ENCODE data around the gene ERMAP. TPM values are rescaled to one million over a fixed set of nuclear protein-coding genes. Genes with fewer than 3 reads are reported as not detected.
A peak's percentile ranks its signal among the peaks of the same experiment; 100 is the strongest.

The ERMAP gene, protein sequence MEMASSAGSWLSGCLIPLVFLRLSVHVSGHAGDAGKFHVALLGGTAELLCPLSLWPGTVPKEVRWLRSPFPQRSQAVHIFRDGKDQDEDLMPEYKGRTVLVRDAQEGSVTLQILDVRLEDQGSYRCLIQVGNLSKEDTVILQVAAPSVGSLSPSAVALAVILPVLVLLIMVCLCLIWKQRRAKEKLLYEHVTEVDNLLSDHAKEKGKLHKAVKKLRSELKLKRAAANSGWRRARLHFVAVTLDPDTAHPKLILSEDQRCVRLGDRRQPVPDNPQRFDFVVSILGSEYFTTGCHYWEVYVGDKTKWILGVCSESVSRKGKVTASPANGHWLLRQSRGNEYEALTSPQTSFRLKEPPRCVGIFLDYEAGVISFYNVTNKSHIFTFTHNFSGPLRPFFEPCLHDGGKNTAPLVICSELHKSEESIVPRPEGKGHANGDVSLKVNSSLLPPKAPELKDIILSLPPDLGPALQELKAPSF
- 2.1 and 20.1 TPM in 2 replicates for total RNA-seq (2014; rRNA removed; shearing (Covaris generic); ENCODE audit: low replicate concordance)

GRCh38 chr1:42816585-42817439 is at the start of gene ERMAP, which contains the start of gene SVBP:
ERMAP (plus strand) TSS chr1:42817122; CDS start chr1:42830449, 13,327 bp downstream.
SVBP (minus strand) TSS chr1:42817397; CDS start chr1:42816544, 853 bp downstream.
- in situ Hi-C loops (cut with HindIII; ENCODE audit: low pct_unique_long_range_greater_than_20kb, low sequenced_read_pairs) = no loop called here
- peak; percentile 91 for DNase-seq (ENCODE audit: low read depth)

- no peak for DNase-seq (ENCODE audit: low read depth)
- in situ Hi-C loops (cut with HindIII; ENCODE audit: low pct_unique_long_range_greater_than_20kb, low sequenced_read_pairs) = no loop called here
Measured at GRCh38 chr1:42767510-42768000, 49.4 kb upstream of the ERMAP start.

- no peak for DNase-seq (ENCODE audit: low read depth)
- in situ Hi-C loops (cut with HindIII; ENCODE audit: low pct_unique_long_range_greater_than_20kb, low sequenced_read_pairs) = no loop called here
Measured at GRCh38 chr1:42768172-42768571, 48.8 kb upstream of the ERMAP start.

- in situ Hi-C loops (cut with HindIII; ENCODE audit: low pct_unique_long_range_greater_than_20kb, low sequenced_read_pairs) = no loop called here
- DNase-seq (ENCODE audit: low read depth) = no peak
Measured at GRCh38 chr1:42769811-42770210, 47.1 kb upstream of the ERMAP start.

DNA sequence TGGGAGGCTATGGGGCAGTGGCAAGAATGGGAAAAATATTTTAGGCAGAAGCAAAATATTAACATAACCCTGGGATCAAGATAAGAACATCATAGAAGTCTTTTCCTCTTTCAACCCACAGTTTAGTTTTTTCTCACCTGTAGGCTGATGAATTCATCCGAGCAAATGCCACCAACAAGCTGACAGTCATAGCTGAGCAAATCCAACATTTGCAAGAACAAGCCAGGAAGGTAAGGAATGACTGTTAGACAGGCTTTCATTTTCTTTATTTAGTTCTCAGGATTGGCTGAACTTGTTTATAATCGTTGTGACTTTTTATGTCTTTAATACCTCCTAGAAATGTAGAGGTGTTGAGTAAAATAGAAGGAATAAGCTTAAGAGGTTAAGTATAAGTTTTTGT is 43.5 kb upstream of the ERMAP start:
- DNase-seq (ENCODE audit: low read depth) = no peak
- in situ Hi-C loops (cut with HindIII; ENCODE audit: low pct_unique_long_range_greater_than_20kb, low sequenced_read_pairs) = no loop called here

- no peak for DNase-seq (ENCODE audit: low read depth)
- in situ Hi-C loops (cut with HindIII; ENCODE audit: low pct_unique_long_range_greater_than_20kb, low sequenced_read_pairs) = no loop called here
Measured at GRCh38 chr1:42774928-42775526, 41.9 kb upstream of the ERMAP start.

- no peak for DNase-seq (ENCODE audit: low read depth)
- in situ Hi-C loops (cut with HindIII; ENCODE audit: low pct_unique_long_range_greater_than_20kb, low sequenced_read_pairs) = no loop called here
Measured at GRCh38 chr1:42776502-42776901, 40.4 kb upstream of the ERMAP start.

DNA sequence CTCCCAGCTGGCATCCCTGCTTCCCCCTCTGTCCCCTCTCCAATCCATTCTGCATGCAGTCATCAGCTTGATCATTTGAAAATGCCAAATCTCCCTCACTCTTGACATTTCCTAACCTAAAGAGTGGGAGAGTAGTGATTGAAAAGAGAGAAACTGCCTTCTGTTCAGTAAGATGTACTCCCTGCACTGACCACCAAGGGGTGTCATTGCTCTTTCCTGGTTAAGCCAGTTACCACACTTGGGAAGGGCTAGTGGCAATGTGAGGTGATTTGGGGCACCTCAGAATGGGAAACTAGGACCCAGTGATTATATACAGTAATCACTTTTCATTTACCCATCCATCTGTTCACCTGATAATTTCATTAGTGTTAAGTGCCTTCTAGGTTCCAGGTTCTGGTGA is 39.1 kb upstream of the ERMAP start:
- DNase-seq (ENCODE audit: low read depth) = peak; percentile 19
- in situ Hi-C loops (cut with HindIII; ENCODE audit: low pct_unique_long_range_greater_than_20kb, low sequenced_read_pairs) = no loop called here

DNA sequence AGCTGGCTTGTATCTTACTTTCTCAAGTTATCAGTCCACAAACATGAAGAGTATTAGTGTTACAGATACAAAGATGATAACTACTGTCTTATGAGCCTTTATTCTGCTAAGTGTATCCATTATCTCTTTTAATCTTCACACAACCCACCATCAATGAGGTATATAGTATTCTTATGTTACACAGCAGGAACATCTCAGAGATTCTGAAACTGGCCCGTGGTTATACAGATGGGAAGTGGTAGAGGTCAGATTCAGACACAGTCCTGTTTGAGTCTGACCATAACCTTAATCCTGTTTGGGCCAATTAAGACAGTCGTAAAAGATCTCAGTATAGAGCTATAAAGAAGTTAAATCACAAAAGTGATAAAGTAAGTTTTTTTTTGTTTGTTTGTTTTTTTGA is 37.2 kb upstream of the ERMAP start:
- in situ Hi-C loops (cut with HindIII; ENCODE audit: low pct_unique_long_range_greater_than_20kb, low sequenced_read_pairs) = no loop called here
- DNase-seq (ENCODE audit: low read depth) = no peak

DNA sequence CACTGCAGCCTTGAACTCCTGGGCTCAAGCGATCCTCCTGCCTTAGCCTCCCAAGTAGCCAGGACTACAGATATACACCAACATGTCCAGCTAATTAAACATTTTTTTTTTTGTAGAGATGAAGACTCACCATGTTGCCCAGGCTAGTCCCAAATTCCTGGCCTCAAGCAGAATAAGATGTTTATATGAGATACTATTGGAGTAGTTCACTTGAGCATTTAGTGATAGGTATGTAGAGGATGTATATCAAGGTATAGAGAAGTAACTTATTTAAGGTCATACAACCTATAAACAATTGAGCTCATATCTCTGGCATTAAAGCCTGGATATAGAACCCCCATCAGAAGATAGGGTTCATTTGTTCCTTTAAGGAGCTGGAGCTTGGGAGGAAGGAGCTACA is 36.7 kb upstream of the ERMAP start:
- in situ Hi-C loops (cut with HindIII; ENCODE audit: low pct_unique_long_range_greater_than_20kb, low sequenced_read_pairs) = no loop called here
- no peak for DNase-seq (ENCODE audit: low read depth)

DNA sequence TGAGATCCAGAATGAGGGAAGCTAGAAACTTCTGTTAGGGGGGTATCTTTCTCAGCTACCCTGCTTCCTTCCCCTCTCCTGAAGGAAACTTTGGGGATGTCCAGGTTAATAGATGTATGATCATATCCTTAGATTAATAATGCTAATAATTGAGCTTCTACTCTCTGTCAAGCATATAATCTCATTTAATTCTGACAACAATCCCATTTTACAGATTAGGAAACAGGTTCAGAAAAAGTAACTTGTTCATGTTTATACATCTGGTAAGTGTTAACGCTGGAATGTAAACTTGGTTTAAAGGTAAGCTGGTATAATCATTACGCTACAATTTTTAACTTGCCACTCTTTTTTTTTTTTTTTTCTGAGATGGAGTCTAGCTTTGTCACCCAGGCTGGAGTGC is 33.8 kb upstream of the ERMAP start:
- in situ Hi-C loops (cut with HindIII; ENCODE audit: low pct_unique_long_range_greater_than_20kb, low sequenced_read_pairs) = no loop called here
- DNase-seq (ENCODE audit: low read depth) = no peak

DNA sequence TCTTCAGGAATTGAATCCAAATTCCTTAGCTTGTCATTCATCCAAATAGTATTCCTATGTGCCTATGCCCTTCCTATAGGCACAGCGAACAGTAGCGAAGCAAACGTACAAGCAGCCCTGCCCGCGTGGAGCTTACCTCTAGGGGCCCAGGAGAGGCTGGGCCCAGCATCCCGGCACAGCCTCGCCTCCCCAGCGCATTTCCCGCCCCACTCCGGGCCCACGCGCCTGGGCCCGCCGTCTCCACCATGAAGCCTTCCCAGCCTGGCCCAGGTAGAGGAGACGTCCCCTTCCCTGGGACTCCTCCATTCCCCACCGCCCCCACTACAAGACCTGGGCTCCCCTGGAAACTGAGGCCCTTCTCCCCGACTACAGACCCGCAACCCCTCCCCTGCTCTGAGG is 32.4 kb upstream of the ERMAP start:
- no peak for DNase-seq (ENCODE audit: low read depth)
- in situ Hi-C loops (cut with HindIII; ENCODE audit: low pct_unique_long_range_greater_than_20kb, low sequenced_read_pairs) = no loop called here

- in situ Hi-C loops (cut with HindIII; ENCODE audit: low pct_unique_long_range_greater_than_20kb, low sequenced_read_pairs) = no loop called here
- DNase-seq (ENCODE audit: low read depth) = no peak
Measured at GRCh38 chr1:42784946-42785693, 31.8 kb upstream of the ERMAP start, which contains the start of gene TMEM269. TMEM269 (plus strand) TSS chr1:42784991; CDS start chr1:42789894, 4,903 bp downstream.

GRCh38 chr1:42786097-42786496 is 30.8 kb upstream of the ERMAP start:
- in situ Hi-C loops (cut with HindIII; ENCODE audit: low pct_unique_long_range_greater_than_20kb, low sequenced_read_pairs) = no loop called here
- no peak for DNase-seq (ENCODE audit: low read depth)

- DNase-seq (ENCODE audit: low read depth) = no peak
- in situ Hi-C loops (cut with HindIII; ENCODE audit: low pct_unique_long_range_greater_than_20kb, low sequenced_read_pairs) = no loop called here
Measured at GRCh38 chr1:42788021-42788420, 28.9 kb upstream of the ERMAP start.

GRCh38 chr1:42793824-42794223 is 23.1 kb upstream of the ERMAP start:
- in situ Hi-C loops (cut with HindIII; ENCODE audit: low pct_unique_long_range_greater_than_20kb, low sequenced_read_pairs) = no loop called here
- DNase-seq (ENCODE audit: low read depth) = no peak

DNA sequence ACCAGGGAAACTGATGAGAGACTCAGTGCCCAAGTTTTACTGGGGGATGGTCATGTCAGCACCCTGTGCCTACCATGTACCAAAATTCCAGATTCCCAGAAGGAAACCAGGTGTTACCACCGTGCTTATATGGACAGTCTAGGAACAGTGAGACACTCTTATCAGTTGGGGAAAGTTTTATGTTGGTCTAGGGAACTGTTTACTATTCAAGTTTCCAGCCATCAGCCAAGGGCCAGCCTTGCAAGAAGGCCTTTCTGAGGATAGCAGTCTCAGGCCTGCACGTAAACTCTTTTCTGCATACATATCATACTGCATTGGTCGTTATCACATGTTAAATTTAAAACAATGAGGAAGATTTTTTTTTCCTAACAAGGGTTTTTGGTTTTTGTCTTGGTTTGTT is 19.5 kb upstream of the ERMAP start:
- no peak for DNase-seq (ENCODE audit: low read depth)
- in situ Hi-C loops (cut with HindIII; ENCODE audit: low pct_unique_long_range_greater_than_20kb, low sequenced_read_pairs) = no loop called here

- in situ Hi-C loops (cut with HindIII; ENCODE audit: low pct_unique_long_range_greater_than_20kb, low sequenced_read_pairs) = no loop called here
- DNase-seq (ENCODE audit: low read depth) = no peak
Measured at GRCh38 chr1:42797979-42798378, 18.9 kb upstream of the ERMAP start.

Data from Caki2 (cell line).